LNCAP (cell line): ENCODE data around the gene CCM2.

Experiments used
- TF ChIP-seq, protein P1 (sequence below): fragments of 450-650 bp; IDR thresholded peaks from 2 replicates; pipeline ENCODE4 v1.5.1; 2017; ENCODE audit warnings: mild to moderate bottlenecking

Gene CCM2

DNA sequence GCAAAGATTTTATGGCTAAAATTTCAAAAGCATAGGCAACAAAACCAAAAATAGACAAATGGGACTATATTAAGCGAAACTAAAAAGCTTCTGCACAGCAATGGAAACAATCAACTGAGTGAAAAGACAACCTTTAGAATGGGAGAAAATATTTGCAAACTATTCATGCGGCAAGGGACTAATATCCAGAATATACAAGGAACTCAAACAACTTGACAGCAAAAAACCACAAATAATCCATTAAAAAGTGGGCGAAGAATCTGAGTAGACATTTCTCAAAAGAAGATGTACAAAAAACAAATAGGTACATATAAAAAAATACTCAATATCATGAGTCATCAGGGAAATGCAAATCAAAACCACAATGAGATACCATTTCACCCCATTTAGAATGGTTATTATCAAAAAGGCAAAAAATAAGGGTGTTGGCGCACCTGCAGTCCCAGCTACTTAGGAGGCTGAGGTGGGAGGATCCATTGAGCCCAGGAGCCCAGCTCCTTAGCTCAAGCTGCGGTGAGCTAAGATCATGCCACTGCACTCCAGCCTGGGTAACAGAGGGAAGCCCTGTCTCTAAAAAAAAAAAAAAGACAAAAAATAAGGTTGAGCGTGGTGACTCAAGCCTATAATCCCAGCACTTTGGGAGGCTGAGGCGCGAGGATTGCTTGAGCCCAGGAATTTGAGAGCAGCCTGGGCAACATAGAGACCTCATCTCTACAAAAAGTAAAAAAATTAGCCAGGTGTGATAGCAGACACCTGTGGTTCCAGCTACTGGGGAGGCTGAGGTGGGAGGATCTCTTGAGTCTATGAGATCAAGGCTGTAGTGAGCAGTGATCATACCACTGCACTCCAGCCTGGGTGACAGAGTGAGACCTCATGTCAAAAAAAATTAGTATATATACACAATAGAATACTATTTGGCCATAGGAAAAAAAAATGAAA, 4.2 kb upstream of the CCM2 start:
- TF ChIP-seq, protein P1, sequence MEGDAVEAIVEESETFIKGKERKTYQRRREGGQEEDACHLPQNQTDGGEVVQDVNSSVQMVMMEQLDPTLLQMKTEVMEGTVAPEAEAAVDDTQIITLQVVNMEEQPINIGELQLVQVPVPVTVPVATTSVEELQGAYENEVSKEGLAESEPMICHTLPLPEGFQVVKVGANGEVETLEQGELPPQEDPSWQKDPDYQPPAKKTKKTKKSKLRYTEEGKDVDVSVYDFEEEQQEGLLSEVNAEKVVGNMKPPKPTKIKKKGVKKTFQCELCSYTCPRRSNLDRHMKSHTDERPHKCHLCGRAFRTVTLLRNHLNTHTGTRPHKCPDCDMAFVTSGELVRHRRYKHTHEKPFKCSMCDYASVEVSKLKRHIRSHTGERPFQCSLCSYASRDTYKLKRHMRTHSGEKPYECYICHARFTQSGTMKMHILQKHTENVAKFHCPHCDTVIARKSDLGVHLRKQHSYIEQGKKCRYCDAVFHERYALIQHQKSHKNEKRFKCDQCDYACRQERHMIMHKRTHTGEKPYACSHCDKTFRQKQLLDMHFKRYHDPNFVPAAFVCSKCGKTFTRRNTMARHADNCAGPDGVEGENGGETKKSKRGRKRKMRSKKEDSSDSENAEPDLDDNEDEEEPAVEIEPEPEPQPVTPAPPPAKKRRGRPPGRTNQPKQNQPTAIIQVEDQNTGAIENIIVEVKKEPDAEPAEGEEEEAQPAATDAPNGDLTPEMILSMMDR: no peak

GRCh38 chr7:44998153-44998871, 1.7 kb upstream of the CCM2 start:
- TF ChIP-seq, protein P1: no peak

DNA sequence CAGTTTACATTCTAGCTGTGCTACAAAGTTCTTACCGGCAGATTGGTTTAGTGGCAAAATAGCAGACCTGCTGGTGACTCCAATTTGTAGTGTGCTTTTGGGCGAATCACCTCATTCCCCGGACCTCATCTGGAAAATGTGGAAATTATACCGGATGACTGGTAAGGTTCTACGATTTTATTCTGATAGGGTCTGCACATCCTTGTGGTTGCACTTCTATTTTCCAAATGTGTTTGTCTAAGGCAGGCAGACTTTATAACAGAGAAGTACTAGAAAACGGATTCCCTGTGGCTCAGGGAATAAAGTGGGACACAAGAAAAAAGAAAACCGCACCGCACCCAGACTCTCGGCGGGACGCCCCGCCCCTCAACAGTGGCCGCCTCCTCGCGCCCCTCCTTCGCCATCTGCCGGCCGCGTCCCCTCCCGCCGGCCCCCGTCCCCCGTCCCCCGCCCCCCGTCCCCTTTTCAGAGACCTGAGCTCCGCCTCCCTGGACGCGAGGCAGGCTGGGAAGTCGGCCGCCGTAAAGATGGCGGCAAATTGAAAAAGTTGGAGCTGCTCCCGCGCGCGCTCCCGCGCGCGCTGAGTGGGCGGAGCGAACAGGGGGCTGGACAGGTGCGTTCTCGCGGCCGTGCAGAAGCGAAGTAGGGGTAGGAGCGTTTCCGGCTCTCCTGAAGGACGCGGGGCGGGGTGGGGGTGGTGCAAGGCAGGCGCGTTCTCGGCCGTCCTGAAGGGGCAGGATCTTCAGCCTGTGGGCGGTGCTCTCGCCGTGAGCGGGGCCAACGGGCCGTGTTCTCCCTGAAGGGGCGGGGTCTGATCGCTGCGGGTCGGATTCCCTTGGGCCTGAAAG, 532 bp upstream of the CCM2 start:
- TF ChIP-seq, protein P1: no peak

DNA sequence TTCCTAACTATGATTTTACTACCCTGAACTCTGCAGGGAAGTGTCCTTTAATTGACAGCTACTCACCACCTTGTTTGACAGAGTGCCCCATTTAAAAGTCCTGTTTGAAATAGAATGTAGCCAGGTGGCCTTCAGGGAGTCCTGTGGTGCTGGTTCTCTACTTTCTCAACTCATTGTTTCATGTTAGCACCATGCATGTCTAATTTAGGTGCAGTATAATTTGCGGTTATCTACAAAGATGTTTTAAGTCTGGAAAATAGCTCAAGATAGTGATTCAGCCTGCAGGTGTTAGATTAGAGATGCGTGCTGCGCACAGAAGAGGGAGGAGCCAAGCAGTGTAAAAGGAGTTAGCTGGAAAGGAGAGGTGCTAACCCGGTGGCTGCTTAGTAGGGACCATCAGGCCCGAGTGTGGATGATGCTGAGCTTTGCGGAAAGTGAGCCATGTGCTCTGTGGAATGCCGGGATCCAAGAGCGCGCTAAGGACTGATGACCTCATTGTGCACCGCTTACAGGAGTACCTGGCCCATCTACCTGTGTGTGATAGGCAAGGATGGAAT, 1.2 kb downstream of the CCM2 start:
- TF ChIP-seq, protein P1: no peak

DNA sequence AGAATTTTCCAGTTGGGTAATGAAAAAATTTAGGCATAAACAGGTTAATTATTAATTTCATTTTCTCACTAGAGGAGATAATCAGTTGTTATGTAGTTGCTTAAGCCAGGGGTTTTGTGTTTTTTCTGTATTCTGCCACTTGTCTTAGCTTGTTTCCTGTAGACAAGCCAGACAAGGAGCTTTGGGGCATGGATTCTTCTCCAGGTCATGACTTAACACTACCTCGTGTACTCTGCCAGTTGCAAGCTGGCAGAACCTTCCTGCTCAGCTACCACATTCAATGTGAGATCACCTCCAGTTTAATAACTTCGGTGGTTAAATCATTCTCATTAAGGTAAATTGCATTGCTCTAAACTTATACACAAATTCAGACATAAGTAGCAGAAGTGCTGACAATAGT, 1.8 kb downstream of the CCM2 start:
- TF ChIP-seq, protein P1: no peak

DNA sequence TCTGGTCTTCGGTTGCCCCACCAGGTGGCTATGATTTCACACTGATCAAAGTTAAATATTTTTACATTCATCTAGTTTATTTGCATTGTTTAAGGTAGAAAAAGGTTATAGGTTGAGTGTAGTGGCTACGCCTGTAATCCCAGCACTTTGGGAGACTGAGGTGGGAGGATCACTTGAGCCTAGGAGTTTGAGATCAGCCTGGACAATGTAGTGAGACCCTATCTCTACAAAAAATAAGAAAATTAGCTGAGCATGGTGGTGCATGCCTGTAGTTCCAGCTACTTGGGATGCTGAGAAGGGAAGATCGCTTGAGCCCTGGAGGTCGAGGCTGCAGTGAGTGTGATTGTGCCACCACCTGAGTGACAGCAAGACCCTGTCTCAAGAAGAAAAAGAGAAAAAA, 3.8 kb downstream of the CCM2 start:
- TF ChIP-seq, protein P1: no peak

- TF ChIP-seq, protein P1: no peak
Observed at GRCh38 chr7:45007106-45007505, 7.1 kb downstream of the CCM2 start.
